ENCODE results near the gene SIAH3. TPM values are rescaled to one million over a fixed set of nuclear protein-coding genes. Genes with fewer than 3 reads are reported as not detected.

Gene SIAH3
- total RNA-seq, 1 experiment from 2014 or later, result not detected

- no peak for TF ChIP-seq CTCF (conservative IDR thresholded peaks at IDR 0.05)
- H3K18ac ChIP-seq (ENCODE audit: insufficient read length, low read depth, low read length), result no peak overlapping the region
Observed at GRCh38 chr13:45820106-45820838, 31.3 kb downstream of the SIAH3 start.

More at GRCh38 chr13:45820106-45820838, 31.3 kb downstream of the SIAH3 start:
- H3K4me2 ChIP-seq (ENCODE audit: insufficient read depth, insufficient read length, low read length), result no peak overlapping the region
- H3K14ac ChIP-seq (ENCODE audit: insufficient read depth, low read length), result no peak overlapping the region
- H2BK120ac ChIP-seq (ENCODE audit: low read depth, low read length, poor library complexity, severe bottlenecking), result no peak overlapping the region
- peaks cover 9 to 17% of the 10 kb centered on the region in 2 experiments; a peak in 3 of 4 replicates for H3K4me1 Mint-ChIP-seq
- no peaks in the 10 kb centered on the region for H3K23me2 ChIP-seq (ENCODE audit: insufficient read length, low read depth, low read length, poor library complexity, severe bottlenecking)
- no peak overlapping the region for H4K8ac ChIP-seq (replicated peaks; ENCODE audit: insufficient read length, low read depth, low read length)
- no peaks in the 10 kb centered on the region; the same call in 1 of the 2 replicates for H3K27me3 Mint-ChIP-seq (ENCODE audit: low read depth)
- H3K27ac ChIP-seq (ENCODE audit: insufficient read length, low read depth, low read length), result no peak overlapping the region
- H3K23ac ChIP-seq (ENCODE audit: insufficient read length, low read depth, low read length), result no peak overlapping the region
- H2BK5ac ChIP-seq (ENCODE audit: insufficient read length, low read length), result no peak overlapping the region
- H2BK12ac ChIP-seq (ENCODE audit: insufficient read length, low read depth, low read length), result no peak overlapping the region
- H2AFZ ChIP-seq (ENCODE audit: low read length), result no peak overlapping the region
- no peak overlapping the region for H3K27ac Mint-ChIP-seq
- no peaks in the 10 kb centered on the region for H3K79me1 ChIP-seq (ENCODE audit: insufficient read depth, low read depth, low read length, poor library complexity, severe bottlenecking)
- no peaks in the 10 kb centered on the region; the same call in 1 of the 2 replicates for H3K4me1 ChIP-seq (ENCODE audit: insufficient read depth, low read length)
- H3K56ac ChIP-seq (ENCODE audit: insufficient read length, low read depth, low read length), result no peak overlapping the region
- no peak overlapping the region for H2BK15ac ChIP-seq (ENCODE audit: low read depth, low read length)
- H2BK20ac ChIP-seq (ENCODE audit: low read depth, low read length, poor library complexity, severe bottlenecking), result no peak overlapping the region
- H3K9me3 ChIP-seq (ENCODE audit: control insufficient read depth, low read depth, low read length), result no peaks in the 10 kb centered on the region
- no peak overlapping the region for H4K5ac ChIP-seq (ENCODE audit: insufficient read length, low read depth, low read length)
- DNase-seq, result no peak
- H3K27me3 ChIP-seq (ENCODE audit: insufficient read depth, low read length), result no peaks in the 10 kb centered on the region
- H3K4ac ChIP-seq (ENCODE audit: low read depth, low read length), result no peak overlapping the region
- H3K9ac ChIP-seq (ENCODE audit: extremely low read depth, insufficient read length, low read length), result no peak overlapping the region
- H3K9me3 Mint-ChIP-seq, result peaks cover 2 to 3% of the 10 kb centered on the region in 2 experiments; a peak in 3 of 5 replicates
- H3K4me3 Mint-ChIP-seq, result no peak overlapping the region
- WGBS (ENCODE audit: extremely low coverage, insufficient read length, low lambda C conversion rate), result no CpG with 5 or more reads among the region's 18 CpGs
- H3K79me2 ChIP-seq (ENCODE audit: insufficient read depth, low read length), result no peaks in the 10 kb centered on the region
- H4K91ac ChIP-seq (ENCODE audit: insufficient read length, low read depth, low read length), result no peak overlapping the region
- H3T11ph ChIP-seq (ENCODE audit: low read length), result no peak overlapping the region
- no peak overlapping the region for H2AK5ac ChIP-seq (ENCODE audit: insufficient read length, low read length)
- H4K20me1 ChIP-seq (ENCODE audit: control insufficient read depth, insufficient read depth, insufficient read length), result no peaks in the 10 kb centered on the region
- peaks cover 0 to 2% (median 0%) of the 10 kb centered on the region in 3 experiments; a peak in 3 of 7 replicates for H3K36me3 Mint-ChIP-seq (ENCODE audit: insufficient read depth in 1 of 3, low read depth in 3 of 3)
